NCI-H1436 (cell line): ENCODE measurements around the gene COL5A1.

Source experiments
- DNase-seq: peaks from one replicate; lab custom pipeline; 2025; lab: John Stamatoyannopoulos, UW

The COL5A1 gene

GRCh38 chr9:134792627-134793026 is 151.0 kb downstream of the COL5A1 start:
- no peak for DNase-seq

GRCh38 chr9:134793288-134794188 is 151.9 kb downstream of the COL5A1 start:
- DNase-seq = no peak

GRCh38 chr9:134794663-134795370 is 153.2 kb downstream of the COL5A1 start:
- DNase-seq = no peak

DNA sequence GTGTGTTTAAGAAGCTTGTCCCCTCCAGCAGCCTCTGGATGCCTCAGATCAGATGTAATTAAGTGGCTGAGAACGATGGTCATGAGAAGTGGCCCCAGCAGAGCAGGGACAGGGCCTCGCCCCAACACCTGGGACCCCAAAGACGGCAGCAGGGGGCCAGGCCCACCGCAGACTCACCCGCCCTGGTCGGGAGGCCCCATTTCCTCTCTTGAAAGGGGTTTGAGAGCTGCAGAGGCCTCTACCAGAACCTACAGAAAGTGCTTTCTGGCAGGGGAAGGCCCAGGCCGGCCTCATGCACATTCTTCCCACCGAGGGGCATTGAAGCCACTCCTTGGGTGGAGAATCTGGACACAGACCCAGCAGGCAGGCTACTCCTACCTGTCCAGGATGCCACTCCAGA is 153.8 kb downstream of the COL5A1 start:
- no peak for DNase-seq

DNA sequence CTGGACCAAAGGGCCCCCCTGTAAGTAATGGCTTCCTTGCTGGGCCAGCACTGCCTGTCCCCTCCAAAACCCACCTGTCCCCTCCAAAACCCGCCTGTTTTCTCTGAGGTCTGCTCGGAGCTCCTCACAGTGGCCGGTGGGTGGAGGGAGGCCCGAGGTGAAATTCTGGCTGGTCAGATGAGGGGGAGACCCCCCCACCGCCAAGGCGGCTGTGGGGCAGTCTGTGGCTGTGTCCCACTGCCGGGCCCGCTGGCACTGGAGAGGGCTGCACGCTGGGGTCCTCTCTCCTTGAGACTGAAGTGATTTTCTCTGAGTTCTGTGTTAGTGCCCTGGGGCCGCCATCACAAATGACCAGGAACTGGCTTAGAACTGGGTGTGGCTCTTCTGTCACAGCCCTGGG is 155.3 kb downstream of the COL5A1 start:
- DNase-seq = no peak

DNA sequence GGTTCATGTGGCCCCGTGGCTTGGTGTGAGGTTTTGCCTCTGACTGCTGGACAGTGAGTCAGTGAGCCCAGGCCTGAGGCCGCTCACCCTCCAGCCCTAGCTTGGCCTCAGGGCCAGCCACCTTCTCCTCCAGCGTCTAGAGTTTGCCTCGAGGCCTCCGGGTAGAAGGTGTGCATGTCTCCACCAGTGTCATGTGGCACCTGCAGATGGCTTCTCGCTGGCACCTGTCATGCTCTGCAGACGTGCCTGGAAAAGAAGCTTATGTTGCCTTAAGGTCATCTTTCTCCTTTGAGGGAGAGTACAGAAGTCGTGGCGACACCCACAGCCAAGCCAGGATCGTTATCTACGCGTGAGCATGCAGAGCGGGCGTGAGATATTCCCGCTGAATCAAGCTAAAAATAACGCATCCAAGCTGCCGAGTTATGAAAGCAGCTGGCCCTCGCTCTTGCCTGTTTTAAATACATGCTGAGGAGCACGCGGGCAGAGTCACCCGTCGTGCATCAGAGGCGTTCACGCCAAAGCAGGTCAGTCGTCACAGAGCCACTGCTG is 159.3 kb downstream of the COL5A1 start:
- DNase-seq = no peak

GRCh38 chr9:134802216-134802795 is 160.7 kb downstream of the COL5A1 start:
- DNase-seq = no peak

- no peak for DNase-seq
Measured at GRCh38 chr9:134804871-134805270, 163.3 kb downstream of the COL5A1 start.

- no peak for DNase-seq
Measured at GRCh38 chr9:134807716-134808446, 166.3 kb downstream of the COL5A1 start.

GRCh38 chr9:134808447-134808792 is 166.8 kb downstream of the COL5A1 start:
- no peak for DNase-seq

- DNase-seq = no peak
Measured at GRCh38 chr9:134809292-134809691, 167.7 kb downstream of the COL5A1 start.

DNA sequence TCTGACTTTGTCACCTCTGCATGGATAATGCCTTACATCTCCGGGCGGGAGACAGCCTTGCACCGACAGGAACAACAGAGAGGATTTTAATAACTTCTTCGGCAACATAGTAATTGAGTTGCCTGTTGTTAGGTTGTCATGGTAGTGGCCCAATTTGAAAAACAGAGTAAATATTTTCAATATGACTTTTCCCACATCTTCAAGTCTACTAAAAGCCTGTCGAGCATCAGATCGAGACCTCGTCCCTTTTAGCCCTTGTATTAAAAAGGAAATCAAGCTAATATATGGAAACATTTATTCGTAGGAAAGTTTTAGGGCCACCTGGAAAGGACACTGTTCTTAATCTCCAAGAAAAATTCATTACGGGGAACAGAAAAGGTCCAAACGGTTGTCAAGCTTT is 168.2 kb downstream of the COL5A1 start:
- no peak for DNase-seq

GRCh38 chr9:134811079-134811672 is 169.6 kb downstream of the COL5A1 start:
- no peak for DNase-seq

DNA sequence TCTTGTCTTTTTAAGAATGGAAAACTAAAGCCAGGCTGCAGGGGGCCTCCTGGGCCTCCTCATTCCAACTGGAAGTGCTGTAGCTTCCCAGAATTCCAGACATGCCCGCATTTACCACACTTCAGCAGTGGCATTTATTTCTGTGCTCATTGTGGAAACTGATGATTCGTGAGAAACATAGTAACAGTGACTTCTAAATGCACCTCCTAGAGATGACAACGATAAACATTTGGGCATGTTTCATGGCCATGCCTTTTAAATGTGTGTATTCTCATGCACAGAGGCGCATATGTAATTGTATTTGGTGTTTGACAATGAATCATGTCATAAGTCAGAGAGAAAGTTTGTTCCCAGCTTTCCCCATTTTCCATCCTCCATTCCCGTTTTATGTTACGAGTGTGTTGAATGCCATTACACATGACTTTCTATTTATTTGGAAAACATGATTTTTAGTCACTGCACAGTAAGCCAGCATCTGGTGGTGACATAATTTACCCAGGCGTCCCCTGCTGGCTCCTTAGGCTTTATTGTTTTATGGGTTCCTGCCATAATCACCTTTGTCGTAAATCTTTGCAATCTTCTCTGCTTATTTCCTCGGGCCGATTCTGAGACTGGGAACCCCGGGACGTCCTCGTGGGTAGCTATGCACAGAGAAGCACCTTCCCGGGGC is 170.2 kb downstream of the COL5A1 start:
- no peak for DNase-seq

DNA sequence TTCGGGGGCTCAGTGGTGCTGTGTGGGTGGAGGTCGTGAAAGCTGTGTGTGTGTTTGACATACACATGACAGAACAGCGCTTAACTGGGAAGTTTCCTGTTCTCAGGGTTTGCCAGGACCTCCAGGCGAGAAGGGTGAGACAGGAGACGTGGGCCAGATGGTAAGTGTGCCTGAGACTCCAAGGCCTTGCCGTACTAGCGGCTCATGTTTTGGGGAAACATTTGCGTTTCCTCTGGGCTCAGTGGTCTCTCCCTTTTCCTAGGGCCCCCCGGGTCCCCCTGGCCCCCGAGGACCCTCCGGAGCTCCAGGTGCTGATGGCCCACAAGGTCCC is 170.7 kb downstream of the COL5A1 start:
- DNase-seq = no peak

DNA sequence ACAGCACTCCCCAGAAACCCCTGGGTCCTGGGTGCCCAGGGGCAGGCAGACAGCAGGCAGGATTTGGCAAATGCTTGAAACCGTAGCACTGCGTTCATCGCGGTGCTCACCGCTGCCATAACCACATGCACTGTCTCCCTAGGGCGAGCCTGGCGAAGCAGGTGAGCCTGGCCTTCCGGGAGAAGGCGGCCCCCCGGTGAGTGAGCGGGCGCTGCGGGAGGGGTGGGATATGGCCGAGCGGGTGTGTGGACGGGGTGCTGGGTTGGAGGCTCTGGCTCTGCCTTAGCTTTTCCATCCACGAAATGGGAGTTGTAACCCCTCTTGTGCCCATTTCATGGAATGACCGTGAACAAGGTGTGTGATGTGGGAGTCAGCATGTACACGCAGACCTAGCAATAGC is 172.2 kb downstream of the COL5A1 start:
- DNase-seq = no peak

GRCh38 chr9:134814598-134815215 is 173.1 kb downstream of the COL5A1 start:
- DNase-seq = no peak

GRCh38 chr9:134815435-134816214 is 174.0 kb downstream of the COL5A1 start:
- no peak for DNase-seq

- DNase-seq = no peak
Measured at GRCh38 chr9:134816264-134816663, 174.7 kb downstream of the COL5A1 start.

- no peak for DNase-seq
Measured at GRCh38 chr9:134818000-134818568, 176.5 kb downstream of the COL5A1 start.
